Adipocyte (in vitro differentiated cells): ENCODE results near the gene SORCS1.

Experiments
- DNase-seq: peaks from one replicate; pipeline ENCODE4 v3.0.0-alpha.2; 2015; ENCODE audit warnings: low read depth
- H3K27me3 ChIP-seq: replicated peaks from 2 replicates; pipeline ENCODE4 v1.7.0; 2013; ENCODE audit warnings: mild to moderate bottlenecking, low read length, moderate library complexity; ENCODE audit not compliant: control insufficient read depth, insufficient read depth
- H3K36me3 ChIP-seq: 2 replicates; pipeline ENCODE4 v1.7.0; 2013; ENCODE audit warnings: low read length, mild to moderate bottlenecking, moderate library complexity; ENCODE audit not compliant: control insufficient read depth, insufficient read depth, severe bottlenecking
- H3K4me1 ChIP-seq: 2 replicates; pipeline ENCODE4 v1.7.0; 2013; ENCODE audit warnings: mild to moderate bottlenecking, low read length, moderate library complexity; ENCODE audit not compliant: control insufficient read depth, insufficient read depth
- H3K4me3 ChIP-seq: 2 replicates; pipeline ENCODE4 v1.7.0; 2013; ENCODE audit warnings: mild to moderate bottlenecking, low read length, moderate library complexity
- H3K9ac ChIP-seq: 2 replicates; pipeline ENCODE4 v1.7.0; 2013; ENCODE audit warnings: mild to moderate bottlenecking, low read length, moderate library complexity
- H3K9me3 ChIP-seq: 2 replicates; pipeline ENCODE4 v1.7.0; 2013; ENCODE audit warnings: mild to moderate bottlenecking, low read length, moderate library complexity; ENCODE audit not compliant: control insufficient read depth

SORCS1 gene

GRCh38 chr10:106571192-106571946, 593.1 kb downstream of the SORCS1 start:
- Histone ChIP-seq H3K9me3 (no peaks in the 10 kb centered on the region), H3K4me1 (peaks cover 9% of the 10 kb centered on the region), H3K4me3 (no peak overlapping the region), H3K36me3 (no peaks in the 10 kb centered on the region), H3K27me3 (peaks cover 10% of the 10 kb centered on the region), H3K9ac (no peak overlapping the region)
- peak; percentile 89 for DNase-seq

GRCh38 chr10:106570268-106570667, 594.2 kb downstream of the SORCS1 start:
- no peak overlapping the region for H3K4me3 ChIP-seq

GRCh38 chr10:106567629-106568028, 596.9 kb downstream of the SORCS1 start:
- no peaks in the 10 kb centered on the region for H3K9me3 ChIP-seq
- no peaks in the 10 kb centered on the region for H3K36me3 ChIP-seq
- H3K4me1 ChIP-seq, result no peaks in the 10 kb centered on the region
- H3K4me3 ChIP-seq, result no peak overlapping the region
- no peaks in the 10 kb centered on the region for H3K27me3 ChIP-seq
- no peak for DNase-seq
- no peak overlapping the region for H3K9ac ChIP-seq

More at GRCh38 chr10:106570268-106570667, 594.2 kb downstream of the SORCS1 start:
- no peaks in the 10 kb centered on the region for H3K27me3 ChIP-seq
- H3K9me3 ChIP-seq, result no peaks in the 10 kb centered on the region
- peaks cover 9% of the 10 kb centered on the region for H3K4me1 ChIP-seq
- no peak for DNase-seq
- H3K36me3 ChIP-seq, result no peaks in the 10 kb centered on the region
- no peak overlapping the region for H3K9ac ChIP-seq

GRCh38 chr10:106566873-106567272, 597.6 kb downstream of the SORCS1 start:
- Histone ChIP-seq H3K27me3 (no peaks in the 10 kb centered on the region), H3K9ac (no peak overlapping the region), H3K4me3 (no peak overlapping the region), H3K9me3 (no peaks in the 10 kb centered on the region), H3K36me3 (no peaks in the 10 kb centered on the region), H3K4me1 (no peaks in the 10 kb centered on the region)
- DNase-seq, result no peak

- Histone ChIP-seq H3K9ac (no peak overlapping the region), H3K4me1 (peaks cover 9% of the 10 kb centered on the region), H3K36me3 (no peaks in the 10 kb centered on the region)
Measured at GRCh38 chr10:106565546-106565945, 599.0 kb downstream of the SORCS1 start.

GRCh38 chr10:106563384-106563783, 601.1 kb downstream of the SORCS1 start:
- DNase-seq, result no peak
- Histone ChIP-seq H3K4me1 (peaks cover 20% of the 10 kb centered on the region), H3K36me3 (no peaks in the 10 kb centered on the region), H3K4me3 (no peak overlapping the region), H3K27me3 (no peaks in the 10 kb centered on the region), H3K9me3 (no peaks in the 10 kb centered on the region), H3K9ac (no peak overlapping the region)

More at GRCh38 chr10:106565546-106565945, 599.0 kb downstream of the SORCS1 start:
- no peak overlapping the region for H3K4me3 ChIP-seq
- H3K27me3 ChIP-seq, result no peaks in the 10 kb centered on the region
- no peaks in the 10 kb centered on the region for H3K9me3 ChIP-seq
- DNase-seq, result peak; percentile 84

- no peaks in the 10 kb centered on the region for H3K9me3 ChIP-seq
- no peak overlapping the region for H3K9ac ChIP-seq
- peak; percentile 87 for DNase-seq
- no peaks in the 10 kb centered on the region for H3K36me3 ChIP-seq
- no peaks in the 10 kb centered on the region for H3K27me3 ChIP-seq
- H3K4me1 ChIP-seq, result peaks cover 28% of the 10 kb centered on the region
- no peak overlapping the region for H3K4me3 ChIP-seq
Measured at GRCh38 chr10:106560925-106561640, 603.4 kb downstream of the SORCS1 start.

GRCh38 chr10:106559442-106559841, 605.1 kb downstream of the SORCS1 start:
- no peak overlapping the region for H3K4me3 ChIP-seq
- no peak overlapping the region for H3K9ac ChIP-seq
- H3K27me3 ChIP-seq, result no peaks in the 10 kb centered on the region
- peaks cover 28% of the 10 kb centered on the region for H3K4me1 ChIP-seq
- peak; percentile 34 for DNase-seq
- no peaks in the 10 kb centered on the region for H3K36me3 ChIP-seq
- H3K9me3 ChIP-seq, result no peaks in the 10 kb centered on the region

GRCh38 chr10:106557951-106558733, 606.4 kb downstream of the SORCS1 start:
- H3K4me1 ChIP-seq, result peaks cover 28% of the 10 kb centered on the region

GRCh38 chr10:106557053-106557452, 607.5 kb downstream of the SORCS1 start:
- Histone ChIP-seq H3K4me1 (peaks cover 28% of the 10 kb centered on the region), H3K9me3 (no peaks in the 10 kb centered on the region), H3K36me3 (no peaks in the 10 kb centered on the region), H3K9ac (no peak overlapping the region), H3K4me3 (no peak overlapping the region), H3K27me3 (no peaks in the 10 kb centered on the region)
- peak; percentile 83 for DNase-seq

More at GRCh38 chr10:106557951-106558733, 606.4 kb downstream of the SORCS1 start:
- no peaks in the 10 kb centered on the region for H3K9me3 ChIP-seq
- no peaks in the 10 kb centered on the region for H3K36me3 ChIP-seq
- H3K9ac ChIP-seq, result no peak overlapping the region
- no peak overlapping the region for H3K4me3 ChIP-seq
- H3K27me3 ChIP-seq, result no peaks in the 10 kb centered on the region
- peak; percentile 77 for DNase-seq

- H3K9me3 ChIP-seq, result no peaks in the 10 kb centered on the region
- no peak overlapping the region for H3K4me3 ChIP-seq
- peak; percentile 33 for DNase-seq
- no peak overlapping the region for H3K9ac ChIP-seq
- no peaks in the 10 kb centered on the region for H3K36me3 ChIP-seq
- H3K27me3 ChIP-seq, result no peaks in the 10 kb centered on the region
- H3K4me1 ChIP-seq, result peaks cover 19% of the 10 kb centered on the region
Measured at GRCh38 chr10:106555599-106555998, 608.9 kb downstream of the SORCS1 start.
